Ramos (cell line): ENCODE measurements around the gene RNF150.
"Not testable (repeated sequence)": the region's sequence is repeated elsewhere in the genome, so short reads cannot be mapped to it uniquely, and the experiment has no call there.

Experiments used
- in situ Hi-C: fragments of 300-500 bp; cut with MboI; formaldehyde crosslinking; loops from one replicate; pipeline ENCODE4 v1.14.3; 2022; ENCODE audit warnings: low sequenced_read_pairs; ENCODE audit not compliant: unreplicated experiment

The RNF150 gene

GRCh38 chr4:141133146-141133998, at the start of gene RNF150:
TSS of gene RNF150 (minus strand) at chr4:141133469.
- in situ Hi-C loops = no loop called here

GRCh38 chr4:141180991-141181761, 47.9 kb upstream of the RNF150 start:
- in situ Hi-C loops = no loop called here

GRCh38 chr4:141179474-141180373, 46.5 kb upstream of the RNF150 start:
- in situ Hi-C loops = no loop called here

- in situ Hi-C loops = no loop called here
Observed at GRCh38 chr4:141177171-141177570, 43.9 kb upstream of the RNF150 start.

- in situ Hi-C loops = no loop called here
Observed at GRCh38 chr4:141174457-141174856, 41.2 kb upstream of the RNF150 start.

GRCh38 chr4:141170671-141171070, 37.4 kb upstream of the RNF150 start:
- in situ Hi-C loops = no loop called here

GRCh38 chr4:141169391-141169790, 36.1 kb upstream of the RNF150 start:
- in situ Hi-C loops = no loop called here

- in situ Hi-C loops = not testable (repeated sequence)
Observed at GRCh38 chr4:141165001-141165400, 31.7 kb upstream of the RNF150 start.

- in situ Hi-C loops = no loop called here
Observed at GRCh38 chr4:141159027-141159426, 25.8 kb upstream of the RNF150 start.

GRCh38 chr4:141158219-141158618, 24.9 kb upstream of the RNF150 start:
- in situ Hi-C loops = no loop called here

- in situ Hi-C loops = no loop called here
Observed at GRCh38 chr4:141155586-141155985, 22.3 kb upstream of the RNF150 start.

GRCh38 chr4:141154725-141155124, 21.5 kb upstream of the RNF150 start:
- in situ Hi-C loops = no loop called here

- in situ Hi-C loops = no loop called here
Observed at GRCh38 chr4:141153751-141154510, 20.7 kb upstream of the RNF150 start.

GRCh38 chr4:141144207-141144606, 10.9 kb upstream of the RNF150 start:
- in situ Hi-C loops = no loop called here

- in situ Hi-C loops = no loop called here
Observed at GRCh38 chr4:141142423-141142822, 9.2 kb upstream of the RNF150 start.

GRCh38 chr4:141140391-141141200, 7.3 kb upstream of the RNF150 start:
- in situ Hi-C loops = no loop called here

GRCh38 chr4:141133999-141134995, 1.0 kb upstream of the RNF150 start:
- in situ Hi-C loops = no loop called here

- in situ Hi-C loops = no loop called here
Observed at GRCh38 chr4:141132709-141133145, 542 bp downstream of the RNF150 start.
